ENCODE results near the gene MAP3K4.

The MAP3K4 gene

DNA sequence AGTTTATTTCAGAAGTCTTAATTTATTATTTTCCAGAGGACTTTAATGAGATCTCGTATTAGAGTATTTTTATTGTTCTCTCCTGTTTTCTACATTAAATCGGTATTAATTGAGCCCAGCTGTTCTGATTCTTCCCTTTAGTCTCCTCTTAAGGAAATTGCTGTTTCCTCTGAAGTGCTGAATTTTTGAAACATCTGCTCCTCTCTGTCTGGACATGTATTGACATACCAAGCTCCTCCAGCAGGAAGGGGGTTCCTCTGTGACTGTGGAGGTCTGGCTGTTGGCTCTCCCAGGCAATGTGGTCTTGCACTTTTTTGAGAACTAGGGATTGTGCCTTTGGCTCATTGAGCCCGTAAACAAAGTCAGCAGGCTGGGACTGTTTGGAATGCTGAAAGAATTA, 74.9 kb downstream of the MAP3K4 start:
- Histone ChIP-seq H3K27ac (ENCODE audit: low read depth, low read length) (no peak overlapping the region), H3K9ac (ENCODE audit: low read depth, low read length) (no peak overlapping the region), H3K9me3 (ENCODE audit: insufficient read depth, low read depth, low read length) (no peaks in the 10 kb centered on the region), H3K4me3 (ENCODE audit: low read length) (no peak overlapping the region), H3K27me3 (ENCODE audit: insufficient read depth, low read length) (no peaks in the 10 kb centered on the region), H3K36me3 (ENCODE audit: insufficient read depth, low read length) (peaks cover 12% of the 10 kb centered on the region), H3K4me1 (ENCODE audit: insufficient read depth, low read length) (no peaks in the 10 kb centered on the region)
- WGBS = 92% methylated on average over 2 of the region's 3 CpGs

DNA sequence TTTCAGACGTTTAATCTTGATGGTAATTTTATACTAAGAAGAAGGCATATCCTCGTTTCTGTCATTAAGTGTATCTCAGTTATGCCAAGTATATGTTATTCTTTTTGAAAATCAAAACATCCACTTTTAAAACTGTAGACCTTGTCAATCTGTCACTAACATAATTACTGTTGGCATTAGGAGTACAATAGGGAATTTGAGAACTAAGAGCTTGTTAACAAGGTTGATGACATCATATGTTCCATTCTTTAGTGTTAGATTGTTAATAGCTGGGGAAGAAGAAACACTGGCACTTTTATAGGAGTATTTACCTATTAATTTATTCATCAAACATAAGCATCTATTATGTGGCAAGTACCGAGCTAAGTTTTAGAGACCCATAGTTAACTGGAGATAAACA, 76.2 kb downstream of the MAP3K4 start:
- 95% methylated on average over 2 of the region's 3 CpGs for WGBS
- H3K27ac ChIP-seq (ENCODE audit: low read depth, low read length) = no peak overlapping the region
- H3K9me3 ChIP-seq (ENCODE audit: insufficient read depth, low read depth, low read length) = no peaks in the 10 kb centered on the region
- no peak overlapping the region for H3K4me3 ChIP-seq (ENCODE audit: low read length)
- H3K27me3 ChIP-seq (ENCODE audit: insufficient read depth, low read length) = no peaks in the 10 kb centered on the region
- H3K36me3 ChIP-seq (ENCODE audit: insufficient read depth, low read length) = peaks cover 17% of the 10 kb centered on the region
- H3K4me1 ChIP-seq (ENCODE audit: insufficient read depth, low read length) = no peaks in the 10 kb centered on the region
- H3K9ac ChIP-seq (ENCODE audit: low read depth, low read length) = no peak overlapping the region

DNA sequence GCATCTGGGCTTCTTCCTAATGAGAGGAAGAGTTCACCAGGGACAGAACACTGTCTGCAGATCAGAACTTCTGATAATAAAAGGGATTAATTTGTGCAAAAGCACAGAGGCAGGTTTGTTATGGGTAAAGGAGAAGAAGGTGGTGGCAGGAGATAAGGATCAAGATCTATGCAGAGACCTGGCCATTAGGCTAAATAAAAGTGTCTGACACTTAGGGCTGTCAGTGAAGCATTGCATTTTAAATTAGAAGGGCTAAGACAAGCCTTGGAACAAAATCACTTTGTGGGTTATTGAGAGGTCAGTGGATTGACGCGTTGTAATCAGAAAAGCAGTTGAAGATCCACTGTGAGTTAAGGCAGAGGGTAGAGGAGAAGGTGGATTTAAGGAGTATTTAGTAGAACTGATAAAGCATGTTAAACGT, 76.8 kb downstream of the MAP3K4 start:
- no peaks in the 10 kb centered on the region for H3K4me1 ChIP-seq (ENCODE audit: insufficient read depth, low read length)
- no peaks in the 10 kb centered on the region for H3K9me3 ChIP-seq (ENCODE audit: insufficient read depth, low read depth, low read length)
- H3K9ac ChIP-seq (ENCODE audit: low read depth, low read length) = no peak overlapping the region
- peaks cover 21% of the 10 kb centered on the region for H3K36me3 ChIP-seq (ENCODE audit: insufficient read depth, low read length)
- no peaks in the 10 kb centered on the region for H3K27me3 ChIP-seq (ENCODE audit: insufficient read depth, low read length)
- no peak overlapping the region for H3K27ac ChIP-seq (ENCODE audit: low read depth, low read length)
- WGBS = 84% methylated on average over 3 of the region's 3 CpGs
- no peak overlapping the region for H3K4me3 ChIP-seq (ENCODE audit: low read length)

DNA sequence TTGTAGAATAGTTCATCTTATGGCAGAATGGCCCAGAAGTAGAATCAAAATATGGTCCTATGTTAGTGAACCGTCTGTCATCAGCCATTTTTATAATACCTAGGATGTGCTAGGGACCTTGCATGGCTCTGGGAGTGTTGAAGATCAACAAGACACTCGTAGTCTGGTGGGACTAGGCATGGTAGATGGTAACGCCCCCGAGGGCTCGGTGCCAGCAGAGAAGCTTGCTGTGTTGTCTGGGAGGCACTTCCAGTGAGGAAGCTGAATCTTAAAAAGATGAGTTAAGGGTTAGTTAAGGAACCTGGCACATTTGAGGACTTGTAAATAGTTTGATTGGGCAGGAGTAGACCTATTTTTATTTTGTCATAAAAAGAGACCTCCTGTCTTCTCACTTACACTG, 82.4 kb downstream of the MAP3K4 start:
- H3K9me3 ChIP-seq (ENCODE audit: insufficient read depth, low read depth, low read length) = no peaks in the 10 kb centered on the region
- no peak overlapping the region for H3K4me3 ChIP-seq (ENCODE audit: low read length)
- no peaks in the 10 kb centered on the region; the same call in 1 of the 2 replicates for H3K4me1 ChIP-seq (ENCODE audit: insufficient read depth, low read length)
- no peaks in the 10 kb centered on the region for H3K27me3 ChIP-seq (ENCODE audit: insufficient read depth, low read length)
- H3K27ac ChIP-seq (ENCODE audit: low read depth, low read length) = no peak overlapping the region
- H3K9ac ChIP-seq (ENCODE audit: low read depth, low read length) = no peak overlapping the region
- H3K36me3 ChIP-seq (ENCODE audit: insufficient read depth, low read length) = peaks cover 52% of the 10 kb centered on the region
- WGBS = 82% methylated on average over 5 of the region's 5 CpGs

DNA sequence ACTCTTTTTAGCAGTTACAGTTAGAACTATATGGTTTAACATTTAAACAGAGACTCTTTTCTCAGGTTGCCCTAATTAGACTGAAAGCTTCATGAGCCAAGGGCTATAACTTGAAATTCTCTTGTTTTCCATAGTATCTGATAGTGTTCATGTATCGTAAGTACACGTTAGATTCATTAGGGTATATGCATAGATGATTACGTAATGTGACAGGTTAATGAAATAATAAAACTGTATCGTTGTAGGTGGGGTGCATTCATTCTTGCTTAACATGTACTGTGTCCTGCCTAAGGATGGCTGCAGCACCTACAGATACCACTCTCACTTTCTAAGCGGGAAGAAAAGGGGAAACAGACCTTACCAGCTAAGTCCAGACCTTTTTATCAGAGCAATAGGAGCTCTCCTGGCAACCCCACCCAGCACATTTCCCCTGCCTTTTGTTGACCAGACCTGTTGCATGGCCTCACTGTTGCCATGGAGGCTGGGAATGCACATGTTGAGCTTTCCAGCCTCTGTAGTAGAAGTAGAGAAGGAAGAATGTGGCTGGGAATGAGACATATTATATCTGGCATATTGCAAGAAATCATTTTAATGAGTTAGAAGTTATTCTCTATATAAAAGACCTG, 83.0 kb downstream of the MAP3K4 start:
- Histone ChIP-seq H3K4me3 (ENCODE audit: low read length) (no peak overlapping the region), H3K9me3 (ENCODE audit: insufficient read depth, low read depth, low read length) (no peaks in the 10 kb centered on the region), H3K27me3 (ENCODE audit: insufficient read depth, low read length) (no peaks in the 10 kb centered on the region), H3K27ac (ENCODE audit: low read depth, low read length) (no peak overlapping the region), H3K36me3 (ENCODE audit: insufficient read depth, low read length) (peaks cover 52% of the 10 kb centered on the region), H3K9ac (ENCODE audit: low read depth, low read length) (no peak overlapping the region), H3K4me1 (ENCODE audit: insufficient read depth, low read length) (no peaks in the 10 kb centered on the region; the same call in 1 of the 2 replicates)
- WGBS = 93% methylated on average over 5 of the region's 5 CpGs

DNA sequence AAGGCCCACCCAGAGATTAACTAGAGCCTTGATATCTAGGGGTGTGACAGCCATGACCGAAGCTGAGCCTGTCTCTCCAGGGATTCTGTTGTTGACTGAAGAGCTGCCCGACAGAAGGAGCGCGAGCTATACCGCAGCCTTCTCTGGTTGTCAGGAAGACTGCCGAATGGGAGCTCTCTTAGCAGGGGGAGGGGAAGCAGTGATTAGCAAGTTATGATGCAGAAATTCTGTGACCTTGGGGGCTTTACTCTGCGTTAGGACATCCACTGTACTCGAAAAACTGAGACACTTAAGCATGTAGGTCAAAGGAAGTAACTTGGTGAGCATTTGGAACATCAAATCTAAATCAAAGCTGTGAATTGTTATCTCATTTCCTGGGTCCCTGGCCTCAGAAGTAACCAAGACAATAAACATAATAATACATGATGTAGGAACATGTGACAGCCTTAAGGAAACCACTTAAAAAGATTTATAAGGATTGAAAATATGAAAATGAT, 84.7 kb downstream of the MAP3K4 start:
- 87% methylated on average over 8 of the region's 8 CpGs for WGBS
- Histone ChIP-seq H3K4me1 (ENCODE audit: insufficient read depth, low read length) (no peaks in the 10 kb centered on the region; the same call in 1 of the 2 replicates), H3K36me3 (ENCODE audit: insufficient read depth, low read length) (peaks cover 50% of the 10 kb centered on the region), H3K27me3 (ENCODE audit: insufficient read depth, low read length) (no peaks in the 10 kb centered on the region), H3K9me3 (ENCODE audit: insufficient read depth, low read depth, low read length) (no peaks in the 10 kb centered on the region), H3K9ac (ENCODE audit: low read depth, low read length) (no peak overlapping the region), H3K27ac (ENCODE audit: low read depth, low read length) (0 out of 2 replicates have a peak overlapping the region, but pooled peaks have one; percentile 4), H3K4me3 (ENCODE audit: low read length) (no peak overlapping the region)

DNA sequence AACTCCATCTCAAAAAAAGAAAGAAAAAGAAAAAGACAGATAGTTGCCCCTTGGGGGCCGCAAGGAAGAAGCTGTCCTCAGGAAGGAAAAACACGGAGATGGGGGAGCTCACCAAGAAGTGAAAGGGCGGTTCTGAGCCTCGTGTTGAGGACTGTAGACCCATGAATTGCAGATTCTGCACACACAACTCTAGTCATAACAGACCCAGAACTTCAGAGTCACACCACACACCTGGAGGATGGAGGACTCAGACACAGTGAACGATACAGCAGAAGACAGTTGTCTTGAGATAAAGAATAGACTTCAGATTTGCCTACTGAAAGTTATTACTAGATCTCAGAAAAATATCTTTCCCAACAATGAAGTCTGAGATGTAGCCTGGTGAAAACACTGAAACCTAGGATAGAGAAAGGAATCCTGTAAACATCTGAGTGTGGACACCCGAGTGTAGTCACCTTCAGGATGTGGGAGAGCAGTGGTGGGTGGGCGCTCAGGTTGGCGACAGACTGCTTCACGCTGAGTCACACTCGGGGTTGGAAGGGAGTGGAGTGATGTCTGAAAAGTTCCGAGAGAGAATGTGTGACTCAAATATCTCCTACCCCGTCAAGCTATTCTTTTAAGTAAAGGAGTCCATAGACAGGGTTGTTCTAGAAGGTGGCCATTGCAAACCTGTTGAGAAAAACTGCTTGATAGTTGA, 88.1 kb downstream of the MAP3K4 start:
- Histone ChIP-seq H3K36me3 (ENCODE audit: insufficient read depth, low read length) (peaks cover 65% of the 10 kb centered on the region), H3K4me3 (ENCODE audit: low read length) (no peak overlapping the region), H3K9ac (ENCODE audit: low read depth, low read length) (no peak overlapping the region), H3K9me3 (ENCODE audit: insufficient read depth, low read depth, low read length) (no peaks in the 10 kb centered on the region), H3K27me3 (ENCODE audit: insufficient read depth, low read length) (no peaks in the 10 kb centered on the region), H3K4me1 (ENCODE audit: insufficient read depth, low read length) (no peaks in the 10 kb centered on the region), H3K27ac (ENCODE audit: low read depth, low read length) (no peak overlapping the region)
- WGBS = 90% methylated on average over 12 of the region's 12 CpGs

DNA sequence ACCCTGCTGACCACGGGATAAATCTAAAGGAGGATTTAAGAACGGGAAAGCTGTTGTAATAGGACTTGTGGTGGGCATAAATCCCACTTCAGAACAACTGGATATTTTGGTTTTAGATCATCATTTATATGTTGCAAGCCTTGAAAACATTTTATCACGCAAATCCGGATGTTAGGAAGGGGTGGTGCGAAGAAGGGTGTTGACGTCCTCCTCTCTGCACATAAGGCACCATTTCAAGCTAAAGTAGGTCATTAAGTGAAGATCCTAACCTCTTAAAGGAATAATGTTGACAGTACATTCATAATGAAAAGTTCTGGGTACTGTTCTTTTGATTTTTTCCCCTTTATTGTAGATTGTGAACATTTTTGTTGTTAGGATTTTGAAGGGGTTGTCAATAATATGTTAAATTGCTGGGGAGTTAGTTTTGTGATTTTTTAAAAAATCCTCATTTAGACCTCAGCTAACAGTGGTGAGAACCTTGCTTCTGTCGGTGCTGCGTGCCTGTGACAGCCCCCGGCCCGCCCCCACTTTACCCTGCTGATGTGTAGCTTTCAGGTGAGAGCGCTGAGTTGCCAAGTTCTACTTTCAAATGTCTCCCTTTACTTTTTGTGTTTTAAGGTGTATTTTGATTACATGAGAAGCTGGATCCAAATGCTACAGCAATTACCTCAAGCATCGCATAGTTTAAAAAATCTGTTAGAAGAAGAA, 88.8 kb downstream of the MAP3K4 start:
- Histone ChIP-seq H3K4me1 (ENCODE audit: insufficient read depth, low read length) (no peaks in the 10 kb centered on the region), H3K9me3 (ENCODE audit: insufficient read depth, low read depth, low read length) (no peaks in the 10 kb centered on the region), H3K4me3 (ENCODE audit: low read length) (no peak overlapping the region), H3K9ac (ENCODE audit: low read depth, low read length) (no peak overlapping the region), H3K27ac (ENCODE audit: low read depth, low read length) (no peak overlapping the region), H3K27me3 (ENCODE audit: insufficient read depth, low read length) (no peaks in the 10 kb centered on the region), H3K36me3 (ENCODE audit: insufficient read depth, low read length) (peaks cover 67% of the 10 kb centered on the region)
- WGBS = 95% methylated on average over 12 of the region's 12 CpGs

DNA sequence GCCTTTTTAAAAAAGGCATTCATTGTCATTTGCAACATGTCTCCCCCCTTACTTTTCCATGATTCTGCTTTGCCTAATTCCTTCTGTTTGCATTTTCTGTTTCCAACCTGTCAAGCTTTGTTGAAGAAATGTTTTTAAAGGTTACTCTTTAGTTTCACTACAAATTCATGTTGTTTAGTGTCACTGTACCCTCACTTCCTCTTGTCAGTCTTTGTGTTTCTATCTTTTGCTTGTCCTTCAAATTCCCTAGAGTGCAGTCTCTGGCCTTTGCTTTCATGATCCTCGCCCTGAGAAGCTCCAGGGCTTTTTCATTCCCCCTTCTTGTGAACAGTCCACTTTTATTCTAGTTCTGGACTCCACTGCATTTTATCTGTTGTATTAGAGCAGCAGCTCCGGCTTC, 90.6 kb downstream of the MAP3K4 start:
- peaks cover 71% of the 10 kb centered on the region for H3K36me3 ChIP-seq (ENCODE audit: insufficient read depth, low read length)
- H3K4me1 ChIP-seq (ENCODE audit: insufficient read depth, low read length) = no peaks in the 10 kb centered on the region
- H3K9me3 ChIP-seq (ENCODE audit: insufficient read depth, low read depth, low read length) = no peaks in the 10 kb centered on the region
- no peak overlapping the region for H3K9ac ChIP-seq (ENCODE audit: low read depth, low read length)
- no peak overlapping the region for H3K27ac ChIP-seq (ENCODE audit: low read depth, low read length)
- no peak overlapping the region for H3K4me3 ChIP-seq (ENCODE audit: low read length)
- no peaks in the 10 kb centered on the region for H3K27me3 ChIP-seq (ENCODE audit: insufficient read depth, low read length)
- WGBS = 93% methylated on average over 2 of the region's 2 CpGs

DNA sequence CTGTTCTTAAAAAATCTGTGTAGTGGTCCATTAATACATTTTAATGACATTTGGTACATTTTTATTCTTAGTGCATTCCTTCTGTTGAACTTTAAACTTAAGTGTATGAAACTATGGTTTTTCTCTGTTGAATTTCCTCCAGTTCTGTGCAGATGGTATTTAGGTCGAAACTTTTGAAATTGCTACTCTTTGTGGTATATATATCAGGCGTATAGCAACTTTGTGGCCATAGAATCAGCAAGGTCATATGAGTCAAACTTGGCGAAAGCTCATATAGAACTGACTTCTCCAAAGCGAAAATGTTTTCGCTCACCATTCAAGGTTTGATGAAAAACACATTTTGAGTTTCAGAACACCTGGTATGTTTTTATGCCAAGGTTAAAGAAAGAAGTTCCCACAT, 93.7 kb downstream of the MAP3K4 start:
- H3K27ac ChIP-seq (ENCODE audit: low read depth, low read length) = no peak overlapping the region
- H3K36me3 ChIP-seq (ENCODE audit: insufficient read depth, low read length) = peaks cover 97% of the 10 kb centered on the region
- no peak overlapping the region for H3K4me3 ChIP-seq (ENCODE audit: low read length)
- H3K4me1 ChIP-seq (ENCODE audit: insufficient read depth, low read length) = no peaks in the 10 kb centered on the region
- 95% methylated on average over 5 of the region's 5 CpGs for WGBS
- no peak overlapping the region for H3K9ac ChIP-seq (ENCODE audit: low read depth, low read length)
- H3K27me3 ChIP-seq (ENCODE audit: insufficient read depth, low read length) = no peaks in the 10 kb centered on the region
- no peaks in the 10 kb centered on the region for H3K9me3 ChIP-seq (ENCODE audit: insufficient read depth, low read depth, low read length)

DNA sequence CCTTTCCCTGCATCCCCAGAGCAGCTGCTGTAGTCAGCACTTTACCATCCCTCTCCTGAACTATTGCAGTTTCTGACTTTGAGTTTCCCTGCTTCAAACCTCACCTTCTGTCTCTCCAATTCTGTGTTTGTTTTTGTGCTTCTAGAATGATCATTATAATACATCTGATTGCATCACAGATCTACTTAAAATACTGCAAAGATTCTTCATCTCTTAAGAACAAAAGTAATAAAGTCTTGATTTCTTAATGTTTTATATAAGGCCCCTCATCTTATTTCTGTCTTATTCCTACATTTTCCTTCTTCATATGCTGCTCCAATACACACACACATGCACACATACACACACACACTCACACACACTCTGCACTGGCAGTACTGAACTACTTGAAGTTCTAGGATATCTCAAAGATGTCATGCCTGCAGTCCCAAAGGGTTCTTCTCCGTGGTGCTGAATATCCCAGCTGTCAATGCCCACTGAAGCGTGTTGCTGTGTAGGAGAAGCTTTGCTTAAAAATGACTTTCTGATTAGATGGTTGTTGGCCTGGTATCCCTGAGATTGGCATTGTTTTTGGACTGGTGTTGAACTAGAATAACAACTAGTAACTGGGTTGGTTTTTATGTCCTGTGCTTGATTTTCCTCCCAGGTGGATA, 97.2 kb downstream of the MAP3K4 start:
- Histone ChIP-seq H3K27ac (ENCODE audit: low read depth, low read length) (no peak overlapping the region), H3K9ac (ENCODE audit: low read depth, low read length) (no peak overlapping the region), H3K4me1 (ENCODE audit: insufficient read depth, low read length) (no peaks in the 10 kb centered on the region), H3K27me3 (ENCODE audit: insufficient read depth, low read length) (no peaks in the 10 kb centered on the region), H3K9me3 (ENCODE audit: insufficient read depth, low read depth, low read length) (no peaks in the 10 kb centered on the region), H3K36me3 (ENCODE audit: insufficient read depth, low read length) (peaks cover 96% of the 10 kb centered on the region), H3K4me3 (ENCODE audit: low read length) (no peak overlapping the region)
- 88% methylated on average over 2 of the region's 2 CpGs for WGBS
